Large intestine (tissue), 3 donors: ENCODE data around the gene XRN2. TPM values are rescaled to one million over a fixed set of nuclear protein-coding genes. Genes with fewer than 3 reads are reported as not detected.

ENCODE experiments used
- DNase-seq, 2 donors: peaks; one replicate each; pipeline versions ENCODE4 v3.0.0 to v3.0.0-alpha.2; 2013
- H3K27ac ChIP-seq: one replicate; pipeline ENCODE4 v1.5.1; 2013; ENCODE audit warnings: low read length
- H3K27me3 ChIP-seq: 2 replicates; pipeline ENCODE4 v1.6.1; 2013; ENCODE audit warnings: low read length; ENCODE audit not compliant: control insufficient read depth, insufficient read depth
- H3K36me3 ChIP-seq: 2 replicates; pipeline ENCODE4 v1.6.1; 2013; ENCODE audit warnings: low read length; ENCODE audit not compliant: control insufficient read depth, insufficient read depth
- H3K4me1 ChIP-seq: one replicate; pipeline ENCODE4 v1.6.1; 2013; ENCODE audit warnings: low read length; ENCODE audit not compliant: control insufficient read depth, insufficient read depth
- H3K4me3 ChIP-seq: one replicate; pipeline ENCODE4 v1.5.1; 2013; ENCODE audit warnings: low read length
- H3K9me3 ChIP-seq: one replicate; pipeline ENCODE4 v1.6.1; 2013; ENCODE audit warnings: mild to moderate bottlenecking, low read depth, low read length, moderate library complexity; ENCODE audit not compliant: control insufficient read depth
- WGBS: methylation state at CpG from one replicate; pipeline ENCODE4 v1.1.5; 2013; ENCODE audit warnings: low lambda C conversion rate; ENCODE audit not compliant: insufficient coverage; 5-methylcytosine and 5-hydroxymethylcytosine counted together
- polyA plus RNA-seq: library from polyadenylated mRNA; unstranded; fragments of 120-200 nt; gene quantifications from one replicate; pipeline ENCODE4 v1.2.1, GENCODE V29; 2013

XRN2 gene
- polyA plus RNA-seq, 1 donor = 52.7 TPM

- Histone ChIP-seq H3K36me3 (no peaks in the 10 kb centered on the region), H3K9me3 (no peaks in the 10 kb centered on the region), H3K27me3 (peaks cover 2% of the 10 kb centered on the region), H3K27ac (no peak overlapping the region), H3K4me3 (no peak overlapping the region), H3K4me1 (no peaks in the 10 kb centered on the region)
- no peak for DNase-seq
- WGBS = no CpG with 5 or more reads among the region's 2 CpGs
Measured at GRCh38 chr20:21291026-21291425, 12.1 kb upstream of the XRN2 start.

DNA sequence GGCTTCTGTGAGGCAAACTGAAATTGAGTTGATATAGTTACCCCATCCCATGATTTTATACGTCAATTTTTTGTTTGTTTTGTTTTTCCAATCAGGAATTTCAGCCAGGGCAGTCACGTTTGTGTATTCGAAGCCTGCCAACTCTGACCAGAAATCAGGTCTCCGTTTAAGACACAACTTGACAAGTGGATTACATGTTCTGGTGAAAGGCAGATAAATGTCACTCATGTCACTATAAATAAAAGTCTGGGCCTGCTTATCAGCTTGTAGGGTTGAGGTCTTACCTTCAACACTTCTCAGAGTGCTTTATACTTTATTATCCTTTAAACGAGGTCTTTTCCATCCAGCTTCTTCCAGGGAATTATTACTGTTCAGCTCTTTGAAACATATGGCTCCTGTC lies 8.4 kb upstream of the XRN2 start:
- no peaks in the 10 kb centered on the region for H3K9me3 ChIP-seq
- no peak overlapping the region for H3K27ac ChIP-seq
- 93% methylated on average over 3 of the region's 5 CpGs for WGBS
- no peaks in the 10 kb centered on the region for H3K4me1 ChIP-seq
- H3K27me3 ChIP-seq = peaks cover 7% of the 10 kb centered on the region
- no peak for DNase-seq
- no peaks in the 10 kb centered on the region for H3K36me3 ChIP-seq
- H3K4me3 ChIP-seq = no peak overlapping the region

DNA sequence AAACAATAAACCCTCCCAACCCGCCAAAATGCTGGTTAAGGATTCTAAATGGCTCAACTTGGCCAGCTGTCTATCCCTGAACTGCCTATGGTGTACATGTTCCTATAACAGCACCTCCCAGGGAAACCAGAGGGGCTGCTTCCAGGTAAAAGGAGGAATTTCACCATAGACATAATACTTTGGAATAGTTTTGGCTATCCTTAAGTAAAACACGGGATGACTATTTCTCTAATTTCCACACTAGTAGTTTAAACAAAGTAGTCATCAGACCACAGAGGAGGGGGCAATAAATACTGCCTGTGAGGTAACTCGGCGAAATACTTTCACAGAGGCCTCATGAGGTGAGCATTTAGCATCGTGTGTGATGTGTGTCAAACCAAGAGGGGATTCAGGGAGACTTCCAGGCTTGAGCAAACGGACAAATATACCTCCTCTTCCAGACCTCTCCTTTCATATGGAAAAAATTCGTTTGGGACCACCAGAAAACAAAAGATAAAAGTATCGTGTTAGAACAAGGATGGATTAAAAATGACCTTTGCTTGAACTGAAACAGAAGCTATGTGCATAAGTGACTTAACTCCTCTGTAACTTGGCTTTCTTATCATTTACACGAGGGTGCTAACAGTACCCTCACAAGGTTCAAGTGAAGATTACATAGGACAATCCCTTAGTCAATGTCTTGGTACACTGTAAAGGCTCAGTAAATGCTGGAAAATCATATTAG lies 1.0 kb upstream of the XRN2 start:
- peaks cover 5% of the 10 kb centered on the region for H3K27me3 ChIP-seq
- 40% methylated on average over 3 of the region's 9 CpGs for WGBS
- no peaks in the 10 kb centered on the region for H3K36me3 ChIP-seq
- DNase-seq = peak; percentile 23 to 63
- H3K4me3 ChIP-seq = peak overlapping the region; percentile 80
- H3K4me1 ChIP-seq = peaks cover 13% of the 10 kb centered on the region
- peak overlapping the region; percentile 78 for H3K27ac ChIP-seq
- H3K9me3 ChIP-seq = no peaks in the 10 kb centered on the region

GRCh38 chr20:21302664-21303060 lies 469 bp upstream of the XRN2 start:
- Histone ChIP-seq H3K36me3 (no peaks in the 10 kb centered on the region), H3K27ac (peak overlapping the region; percentile 78), H3K4me3 (peak overlapping the region; percentile 80), H3K27me3 (peaks cover 2% of the 10 kb centered on the region), H3K9me3 (no peaks in the 10 kb centered on the region), H3K4me1 (peaks cover 13% of the 10 kb centered on the region)
- no peak for DNase-seq
- 0% methylated on average over 2 of the region's 12 CpGs for WGBS

DNA sequence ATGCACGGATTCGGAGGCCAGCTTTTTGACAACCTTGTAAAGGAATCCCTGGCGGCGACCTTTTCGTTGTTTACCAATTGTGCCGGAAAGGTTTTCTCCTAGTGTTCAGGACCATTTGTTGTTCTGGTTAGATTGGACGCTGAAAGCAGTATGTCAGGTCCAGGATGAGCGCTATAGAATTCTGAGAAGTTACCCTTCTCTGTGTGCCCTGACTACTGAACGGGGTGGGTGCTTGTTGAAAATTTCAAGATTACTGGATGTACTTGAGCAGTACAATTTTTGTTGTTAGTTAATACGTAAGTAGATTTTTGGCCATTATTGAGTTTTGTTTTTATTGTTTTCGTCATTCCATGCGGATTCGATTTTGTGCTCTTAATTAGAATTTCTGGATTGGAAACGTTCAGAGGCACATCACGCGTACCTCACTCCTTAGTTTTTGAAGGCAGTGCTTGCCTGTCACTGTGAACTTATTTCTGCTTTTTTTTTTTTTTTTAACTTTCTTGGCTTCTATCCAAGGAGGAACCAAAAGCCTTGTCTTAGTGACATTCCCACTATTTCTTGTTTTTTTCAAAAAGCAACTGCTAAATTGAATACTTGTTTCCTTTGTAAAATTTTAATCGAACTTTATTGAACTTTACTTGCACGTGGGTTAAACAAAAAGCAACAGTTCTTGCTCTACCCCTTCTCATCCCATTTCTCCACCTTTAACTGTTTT lies 898 bp downstream of the XRN2 start:
- Histone ChIP-seq H3K4me3 (peak overlapping the region; percentile 80), H3K27me3 (peaks cover under 1% of the 10 kb centered on the region), H3K9me3 (no peaks in the 10 kb centered on the region), H3K27ac (peak overlapping the region; percentile 78), H3K36me3 (no peaks in the 10 kb centered on the region), H3K4me1 (peaks cover 13% of the 10 kb centered on the region)
- peak in 1 of 2 donors; percentile 13 for DNase-seq
- 2% methylated on average over 6 of the region's 18 CpGs for WGBS

DNA sequence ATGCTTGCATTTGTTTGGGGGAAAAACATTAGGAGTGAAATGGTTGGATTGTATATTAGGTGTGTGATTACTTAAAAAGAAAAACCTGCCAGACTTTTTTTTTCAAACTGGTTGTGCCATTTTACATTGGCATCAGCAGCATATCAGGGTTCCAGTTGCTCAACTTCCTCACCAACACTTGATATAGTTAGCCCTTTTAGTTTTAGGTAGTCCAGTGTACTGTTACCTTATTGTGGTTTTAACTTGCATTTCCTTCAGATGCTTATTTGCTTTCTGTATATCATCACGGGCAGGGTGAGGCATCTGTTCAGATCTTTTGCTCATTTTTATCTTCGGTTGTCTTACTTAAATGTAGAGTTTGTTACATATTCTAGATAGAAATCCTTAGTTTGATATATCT lies 5.2 kb downstream of the XRN2 start:
- Histone ChIP-seq H3K27ac (no peak overlapping the region), H3K9me3 (no peaks in the 10 kb centered on the region), H3K4me1 (peaks cover 6% of the 10 kb centered on the region), H3K36me3 (peaks cover 2% of the 10 kb centered on the region), H3K27me3 (no peaks in the 10 kb centered on the region), H3K4me3 (no peak overlapping the region)
- DNase-seq = no peak
- WGBS = 57% methylated on average over 2 of the region's 2 CpGs

DNA sequence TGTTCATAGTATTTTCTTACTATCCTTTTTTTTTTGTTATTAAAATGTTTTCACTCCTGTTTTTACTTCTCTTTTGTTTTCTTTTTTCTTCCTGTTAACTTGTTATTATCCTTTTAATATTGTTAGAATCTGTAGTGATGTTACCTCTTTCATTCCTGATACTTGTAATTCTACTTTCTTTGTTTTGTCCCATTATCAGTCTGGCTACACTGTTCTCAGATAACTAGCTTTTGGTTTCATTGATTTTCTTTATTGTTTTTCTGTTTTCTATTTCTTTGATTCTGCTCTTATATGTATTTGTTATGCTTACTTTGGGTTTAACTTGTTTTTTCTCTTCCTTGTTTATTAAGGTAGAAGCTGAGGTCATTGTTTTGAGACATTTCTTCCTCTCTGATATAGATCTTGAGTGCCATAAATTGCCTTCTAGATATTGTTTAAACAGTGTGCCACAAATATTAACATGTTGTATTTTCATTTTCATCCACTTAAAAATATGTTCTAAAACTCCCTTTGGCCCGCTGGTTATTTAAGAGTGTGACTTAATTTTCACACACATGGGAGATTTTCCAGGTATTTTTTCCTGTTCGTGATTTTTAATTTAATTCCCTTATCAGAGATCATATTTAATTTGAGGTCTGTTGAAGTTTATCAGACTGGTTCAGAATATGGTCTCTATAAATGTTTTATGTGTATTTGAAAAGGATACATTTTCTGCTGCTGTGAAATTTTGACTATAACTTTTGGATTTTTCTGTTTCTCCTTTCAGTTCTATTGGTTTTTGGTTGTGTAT lies 6.7 kb downstream of the XRN2 start:
- WGBS = 90% methylated on average over 2 of the region's 2 CpGs
- peaks cover 2% of the 10 kb centered on the region for H3K4me1 ChIP-seq
- H3K9me3 ChIP-seq = no peaks in the 10 kb centered on the region
- H3K36me3 ChIP-seq = peaks cover 2% of the 10 kb centered on the region
- H3K27me3 ChIP-seq = no peaks in the 10 kb centered on the region
- H3K27ac ChIP-seq = no peak overlapping the region
- no peak overlapping the region for H3K4me3 ChIP-seq
- no peak for DNase-seq

DNA sequence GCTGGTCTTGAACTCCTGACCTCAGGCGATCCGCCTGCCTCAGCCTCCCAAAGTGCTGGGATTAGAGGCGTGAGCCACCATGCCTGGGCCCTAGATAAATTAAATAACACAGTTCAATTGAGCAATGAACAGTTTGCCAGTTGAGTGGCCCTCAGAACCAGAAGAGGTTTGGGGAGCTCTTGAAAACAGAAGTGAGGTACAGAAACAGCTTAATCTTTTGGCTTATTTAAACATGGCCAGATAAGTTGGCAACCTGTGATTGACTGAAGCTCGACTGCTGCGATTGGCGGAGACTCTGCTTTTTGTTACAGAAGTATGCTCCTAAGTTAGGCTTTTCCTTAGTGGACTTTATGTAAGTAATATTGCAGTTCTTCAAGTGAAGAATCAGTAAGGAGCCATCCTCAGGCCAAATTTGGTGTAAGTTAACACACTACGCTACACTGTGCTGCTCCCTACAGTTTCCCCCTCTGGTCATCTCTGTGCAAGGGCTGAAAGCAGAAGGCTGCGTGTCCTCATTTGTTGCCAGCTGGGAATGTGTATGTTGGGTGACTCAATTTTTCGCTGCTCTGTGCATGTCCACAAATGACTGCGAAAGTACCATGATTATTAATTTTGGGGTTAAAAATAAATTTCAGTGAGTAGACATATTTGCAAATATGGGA lies 9.8 kb downstream of the XRN2 start:
- Histone ChIP-seq H3K27ac (no peak overlapping the region), H3K4me1 (no peaks in the 10 kb centered on the region), H3K4me3 (no peak overlapping the region), H3K9me3 (no peaks in the 10 kb centered on the region), H3K36me3 (peaks cover 2% of the 10 kb centered on the region), H3K27me3 (no peaks in the 10 kb centered on the region)
- no CpG with 5 or more reads among the region's 10 CpGs for WGBS
- no peak for DNase-seq

DNA sequence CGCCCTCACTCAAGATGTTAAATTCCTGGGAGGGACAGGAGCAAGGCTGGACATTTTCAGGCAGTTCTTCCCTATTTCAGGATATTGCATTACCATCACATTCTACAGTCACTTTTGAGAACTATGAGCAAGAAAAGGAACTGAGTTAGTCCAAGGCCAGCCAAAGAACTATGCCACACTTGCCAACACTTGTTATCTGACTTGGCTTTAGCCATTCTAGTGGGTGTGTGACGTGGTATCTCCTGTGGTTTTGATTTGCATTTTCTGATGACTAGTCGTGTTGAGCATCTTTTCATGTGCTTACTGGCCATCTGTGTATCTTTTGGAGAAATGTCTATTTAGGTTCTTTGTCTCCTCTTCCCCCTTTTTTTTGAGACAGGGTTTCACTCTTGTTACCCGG lies 12.0 kb downstream of the XRN2 start:
- H3K4me1 ChIP-seq = no peaks in the 10 kb centered on the region
- whole genome bisulfite sequencing = 80% methylated on average over 2 of the region's 4 CpGs

GRCh38 chr20:21322083-21322710 lies 19.1 kb downstream of the XRN2 start:
- Histone ChIP-seq H3K27ac (no peak overlapping the region), H3K4me1 (no peaks in the 10 kb centered on the region), H3K36me3 (no peaks in the 10 kb centered on the region), H3K4me3 (no peak overlapping the region), H3K9me3 (peaks cover 15% of the 10 kb centered on the region), H3K27me3 (no peaks in the 10 kb centered on the region)
- WGBS = 95% methylated on average over 4 of the region's 5 CpGs
- no peak for DNase-seq

More for the DNA sequence above, 12.0 kb downstream of the XRN2 start:
- no peak overlapping the region for H3K4me3 ChIP-seq
- H3K36me3 ChIP-seq = peaks cover 2% of the 10 kb centered on the region
- H3K9me3 ChIP-seq = peaks cover 3% of the 10 kb centered on the region
- DNase-seq = no peak
- H3K27ac ChIP-seq = no peak overlapping the region
- no peaks in the 10 kb centered on the region for H3K27me3 ChIP-seq
